GM21526 (cell line): Measurements from ENCODE around the gene STOM.
"Not testable (repeated sequence)": the region's sequence is repeated elsewhere in the genome, so short reads cannot be mapped to it uniquely, and the experiment has no call there.

Source experiments
- ATAC-seq: cut with Tn5 transposase; IDR thresholded peaks from one replicate; pipeline ENCODE4 v1.9.1; 2021; ENCODE audit warnings: moderate library complexity; ENCODE audit not compliant: unreplicated experiment, low FRiP score

Gene STOM

GRCh38 chr9:121303456-121304451 lies 66.3 kb downstream of the STOM start:
- ATAC-seq, result no peak

- no peak for ATAC-seq
Measured at GRCh38 chr9:121302786-121303185, 67.3 kb downstream of the STOM start.

GRCh38 chr9:121302341-121302740 lies 67.7 kb downstream of the STOM start:
- no peak for ATAC-seq

DNA sequence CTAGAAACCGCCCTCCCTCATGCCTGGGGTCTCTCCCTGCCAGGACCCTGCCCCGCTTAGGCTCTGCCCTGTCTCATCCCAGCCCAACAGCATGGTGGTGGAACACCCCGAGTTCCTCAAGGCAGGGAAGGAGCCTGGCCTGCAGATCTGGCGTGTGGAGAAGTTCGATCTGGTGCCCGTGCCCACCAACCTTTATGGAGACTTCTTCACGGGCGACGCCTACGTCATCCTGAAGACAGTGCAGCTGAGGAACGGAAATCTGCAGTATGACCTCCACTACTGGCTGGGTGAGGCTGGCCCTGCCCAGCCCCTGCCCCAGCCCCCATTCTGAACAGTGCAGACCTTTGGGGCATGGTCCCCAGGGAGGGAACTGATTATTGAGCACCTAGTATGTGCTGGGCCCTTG lies 68.2 kb downstream of the STOM start:
- ATAC-seq, result no peak

DNA sequence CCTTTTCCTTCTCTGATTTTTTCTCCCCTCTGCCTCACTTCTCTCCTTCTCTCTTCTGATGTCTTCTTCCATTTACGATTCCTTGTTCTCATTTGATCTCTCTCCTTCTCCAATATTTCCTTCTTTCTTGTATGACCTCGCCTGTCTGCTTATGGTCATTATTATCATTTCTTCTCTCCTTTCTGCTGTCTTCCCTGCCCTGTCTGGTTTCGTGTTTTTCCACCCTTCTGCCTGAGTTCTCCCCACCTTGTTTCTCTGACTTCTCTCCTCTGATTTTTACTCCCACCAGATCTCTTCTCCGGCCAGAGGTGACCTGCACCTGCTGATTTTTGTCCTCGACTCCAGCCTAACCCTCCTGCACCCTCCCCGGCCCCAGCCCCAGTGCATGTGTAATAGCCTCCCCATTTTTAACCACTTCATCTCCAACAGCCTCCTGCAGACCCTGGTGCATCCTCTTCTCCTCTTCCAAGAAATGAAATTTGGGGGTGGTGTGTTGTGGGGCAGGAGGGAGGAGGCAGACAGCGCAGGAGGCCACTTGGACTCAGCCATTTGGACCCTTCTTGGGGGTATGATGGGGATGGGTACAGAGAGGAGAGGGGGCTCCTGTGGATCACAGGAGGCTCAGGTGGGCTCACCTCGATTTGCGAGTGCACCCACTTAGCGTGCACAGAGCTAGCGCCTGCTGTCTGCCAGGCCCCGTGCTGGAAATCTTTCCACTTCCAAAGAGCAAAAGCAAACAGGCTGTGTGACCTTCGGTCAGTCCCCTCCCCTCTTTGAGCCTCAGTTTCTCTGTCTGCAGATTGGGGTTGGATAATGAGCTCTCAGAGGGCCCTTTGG lies 69.5 kb downstream of the STOM start:
- no peak for ATAC-seq

- ATAC-seq, result no peak
Measured at GRCh38 chr9:121299467-121300282, 70.4 kb downstream of the STOM start.

DNA sequence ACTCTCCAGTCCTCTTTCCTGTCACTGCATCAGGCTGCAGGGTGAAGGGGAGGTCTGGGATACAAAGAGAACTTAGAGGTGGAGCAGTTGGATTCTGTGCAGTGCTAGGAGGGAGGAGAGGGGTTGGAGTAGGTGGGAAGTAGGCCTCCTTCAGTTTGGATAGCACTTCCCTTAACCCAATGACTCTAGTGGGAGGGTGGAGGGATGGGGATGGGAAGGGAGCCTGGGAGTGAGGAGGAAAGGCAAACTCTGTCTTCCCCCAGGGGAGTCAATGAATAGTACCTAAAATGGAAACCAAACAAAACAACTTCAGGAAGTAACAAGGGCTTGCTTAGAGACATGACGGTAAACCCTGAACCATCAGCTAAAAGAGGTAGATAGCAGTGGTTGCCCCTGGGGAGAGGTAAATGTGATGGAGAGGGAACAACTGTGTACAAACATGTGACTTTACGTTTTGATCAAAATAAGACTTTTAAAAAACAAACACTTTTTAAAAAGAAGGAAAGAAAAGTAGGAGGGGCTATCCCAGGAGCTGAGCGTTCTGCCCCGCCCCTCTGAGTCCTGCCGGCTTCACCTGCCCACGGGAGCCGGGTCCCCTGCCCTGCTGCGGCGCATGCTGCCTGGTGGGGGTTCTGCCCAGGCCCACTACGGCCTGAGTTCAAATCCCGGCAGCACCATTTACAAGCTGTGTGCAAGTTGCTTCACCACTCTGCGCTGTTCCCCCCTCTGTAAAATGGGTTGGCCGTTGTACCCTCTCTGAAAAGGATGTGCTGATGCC lies 71.2 kb downstream of the STOM start:
- ATAC-seq, result no peak

- no peak for ATAC-seq
Measured at GRCh38 chr9:121298016-121298538, 72.0 kb downstream of the STOM start.

- ATAC-seq, result no peak
Measured at GRCh38 chr9:121297389-121297788, 72.7 kb downstream of the STOM start.

- no peak for ATAC-seq
Measured at GRCh38 chr9:121296213-121297127, 73.6 kb downstream of the STOM start.

DNA sequence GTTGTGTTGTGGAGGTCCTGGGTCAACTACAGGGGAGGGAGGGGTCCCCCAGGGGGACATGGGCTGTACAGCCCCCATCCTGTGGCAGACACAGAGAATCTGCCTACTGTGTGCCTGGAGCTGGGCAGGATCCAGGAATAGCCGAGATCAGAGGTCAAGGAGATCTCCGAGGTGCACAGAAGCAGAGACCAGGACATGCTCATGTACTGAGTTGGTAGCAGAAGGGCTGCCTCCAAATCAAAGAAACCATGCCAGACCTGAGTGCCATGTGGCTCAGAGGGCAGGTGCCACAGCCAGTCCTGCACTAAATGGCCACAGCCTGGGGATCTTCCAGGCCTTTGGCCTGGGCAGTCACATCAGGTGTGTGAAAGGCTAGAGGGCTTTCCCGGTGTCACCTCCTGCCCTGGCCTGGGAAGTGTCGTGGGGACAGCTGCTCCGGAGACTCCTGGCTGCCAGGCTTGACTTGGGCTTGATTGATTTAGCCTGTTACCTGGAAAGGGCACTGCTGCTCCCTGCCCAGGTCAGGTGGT lies 74.3 kb downstream of the STOM start:
- ATAC-seq, result no peak

- no peak for ATAC-seq
Measured at GRCh38 chr9:121294866-121295661, 75.0 kb downstream of the STOM start.

- no peak for ATAC-seq
Measured at GRCh38 chr9:121294151-121294743, 75.8 kb downstream of the STOM start.

DNA sequence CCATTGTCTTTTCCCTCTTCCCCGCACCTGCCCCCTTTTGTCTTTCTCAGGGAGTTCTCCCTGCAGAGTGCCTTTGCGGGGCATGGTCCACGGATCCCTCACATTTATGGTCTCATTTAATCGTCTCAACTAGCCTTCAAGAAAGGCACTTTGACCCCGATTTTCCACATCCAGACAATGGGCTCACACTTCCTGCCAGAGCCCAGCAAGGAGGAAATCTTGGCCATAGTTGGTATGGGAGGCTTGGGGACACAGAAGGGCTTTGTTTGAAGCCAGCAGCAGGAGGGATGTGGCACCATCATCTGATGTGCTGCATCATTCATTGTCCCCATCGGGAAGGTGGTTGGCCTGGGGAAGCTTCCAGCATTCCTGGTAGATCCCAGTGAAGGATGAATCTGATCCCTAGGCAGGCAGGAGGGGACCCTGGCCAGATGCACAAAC lies 77.2 kb downstream of the STOM start:
- no peak for ATAC-seq

DNA sequence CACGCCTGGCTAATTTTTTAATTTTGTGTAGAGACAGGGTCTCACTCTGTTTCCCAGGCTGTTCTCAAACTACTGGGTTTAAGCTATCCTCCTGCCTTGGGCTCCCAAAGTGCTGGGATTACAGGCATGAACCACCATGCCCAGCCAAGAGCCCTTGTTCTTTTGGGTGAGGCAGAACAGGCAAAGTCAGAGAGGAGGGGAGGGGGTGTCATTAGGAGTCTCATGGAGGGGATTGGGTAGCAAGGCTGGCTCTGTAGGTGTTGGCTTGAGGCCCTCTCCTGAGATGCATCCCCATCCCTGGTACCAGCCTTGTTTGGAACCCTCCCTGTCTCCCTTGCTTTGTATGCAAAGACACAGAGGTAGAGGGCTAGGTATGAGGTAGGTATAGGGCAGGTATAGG lies 78.0 kb downstream of the STOM start:
- no peak for ATAC-seq

DNA sequence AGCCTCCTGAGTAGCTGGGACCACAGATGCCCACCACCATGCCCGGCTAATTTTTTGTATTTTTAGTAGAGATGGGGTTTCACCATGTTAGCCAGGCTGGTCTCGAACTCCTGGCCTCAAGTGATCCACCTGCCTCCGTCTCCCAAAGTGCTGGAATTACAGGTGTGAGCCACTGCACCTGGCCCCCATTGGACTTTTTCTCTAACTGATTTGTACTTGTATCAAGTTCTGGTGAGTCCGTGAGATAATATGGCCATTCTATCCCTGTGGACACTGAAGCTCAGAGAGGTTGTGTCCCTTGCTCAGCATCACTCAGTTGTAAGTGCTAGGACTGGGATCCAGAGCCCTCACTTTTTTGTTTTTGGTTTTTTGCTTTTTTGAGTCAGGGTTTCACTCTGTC lies 78.5 kb downstream of the STOM start:
- not testable (repeated sequence) for ATAC-seq

DNA sequence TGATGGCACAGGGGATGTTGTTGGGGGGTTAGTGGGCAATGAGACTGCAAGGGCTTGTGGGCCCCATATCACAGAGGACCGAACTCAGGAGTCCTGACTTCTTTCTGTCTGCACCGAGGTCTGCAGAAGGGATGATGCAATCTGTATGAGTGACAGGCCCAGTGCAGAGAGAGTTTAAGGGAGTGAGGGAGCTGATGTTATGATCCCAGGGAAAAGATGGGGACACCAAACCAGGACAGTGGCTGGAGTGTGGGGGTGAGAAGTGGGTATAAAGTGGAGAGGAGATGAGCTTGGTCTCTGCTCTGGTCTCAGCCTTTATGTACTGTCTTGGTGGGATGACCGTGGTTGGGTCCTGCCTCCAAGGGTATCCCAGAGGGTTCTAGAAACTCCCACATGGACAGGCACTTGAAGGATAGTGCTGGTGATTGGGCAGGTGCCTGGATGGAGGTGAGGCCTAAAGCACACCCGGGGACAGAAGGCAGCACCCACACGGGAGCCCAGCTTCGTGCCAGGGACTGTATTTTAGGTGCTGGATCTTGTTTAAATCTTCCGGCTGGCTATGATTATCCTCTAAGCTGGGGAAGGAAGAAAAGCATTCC lies 80.2 kb downstream of the STOM start:
- ATAC-seq, result no peak
